Neural progenitor cell (in vitro differentiated cells): Measurements from ENCODE around the gene HEXIM2. TPM values are rescaled to one million over a fixed set of nuclear protein-coding genes. Genes with fewer than 3 reads are reported as not detected.

Source experiments
- microRNA-seq: library from miRNA; unstranded; fragments of <30 nt; microRNA quantifications from one replicate; pipeline ENCODE4, GENCODE V29; 2016
- small RNA-seq: library from RNA; depleted of rRNA; stranded (forward); fragments of <200 nt; gene quantifications from one replicate; pipeline ENCODE3, GENCODE V24; 2015
- total RNA-seq: library from RNA; depleted of rRNA; stranded (reverse); fragments of >200 nt; gene quantifications from 2 replicates; pipeline ENCODE4 v1.2.3, GENCODE V29; 2015; ENCODE audit warnings: low replicate concordance

The HEXIM2 gene
- total RNA-seq, 1 donor from 2014 or later, result 4.6 TPM

Small RNAs within 50 kb of the gene (microRNA-seq; reads per million reads assigned to microRNA genes)
- not detected for gene MIR6784

Small RNAs within 50 kb of the gene (small RNA-seq; reads per million reads assigned to genes)
- gene MIR6784, result not detected

Other genes with a start within 250 kb of the HEXIM2 start
- gene GFAP, start 246.4 kb upstream of the HEXIM2 start, total RNA-seq, result 0.45 and 0.46 TPM in 2 replicates
- 15.1 and 46.0 TPM in 2 replicates for gene KIF18B, start 214.1 kb upstream of the HEXIM2 start, total RNA-seq
- 4.7 TPM in 1 of 2 replicates, not detected in the other for gene C1QL1, start 193.6 kb upstream of the HEXIM2 start, total RNA-seq
- 31.4 and 91.5 TPM in 2 replicates for gene DCAKD, start 110.2 kb upstream of the HEXIM2 start, total RNA-seq
- gene NMT1, start 100.6 kb upstream of the HEXIM2 start, total RNA-seq, result 95.0 and 101 TPM in 2 replicates
- gene PLCD3, start 29.4 kb upstream of the HEXIM2 start, total RNA-seq, result 16.0 and 31.4 TPM in 2 replicates
- gene ACBD4, start 26.2 kb upstream of the HEXIM2 start, total RNA-seq, result 6.8 and 17.3 TPM in 2 replicates
- gene HEXIM1, start 13.4 kb upstream of the HEXIM2 start, total RNA-seq, result 10.2 and 14.3 TPM in 2 replicates
- 2.0 and 2.4 TPM in 2 replicates for gene FMNL1, start 60.0 kb downstream of the HEXIM2 start, total RNA-seq
- gene SPATA32, start 100.2 kb downstream of the HEXIM2 start, total RNA-seq, result not detected in 2 replicates
- 0.34 and 2.7 TPM in 2 replicates for gene MAP3K14, start 155.1 kb downstream of the HEXIM2 start, total RNA-seq